NCI-H526 treated with DMSO at 0.1 percent for 48 hours (cell line): ENCODE data around the gene CDKN2D.

ENCODE experiments used
- DNase-seq: peaks from one replicate; lab custom pipeline; 2025; lab: John Stamatoyannopoulos, UW

The CDKN2D gene

GRCh38 chr19:10520652-10521318 lies 48.0 kb downstream of the CDKN2D start:
- no peak for DNase-seq

- no peak for DNase-seq
These were observed 49.4 kb downstream of the CDKN2D start for GRCh38 chr19:10519421-10519820.

- no peak for DNase-seq
These were observed 50.1 kb downstream of the CDKN2D start for GRCh38 chr19:10518444-10519361.

- no peak for DNase-seq
These were observed 50.9 kb downstream of the CDKN2D start for GRCh38 chr19:10517760-10518443.

GRCh38 chr19:10517361-10517759 lies 51.4 kb downstream of the CDKN2D start, which contains the start of gene S1PR5:
S1PR5 (minus strand) TSS chr19:10517447; CDS start chr19:10515011, 2,436 bp downstream.
- DNase-seq = no peak

- no peak for DNase-seq
These were observed 52.0 kb downstream of the CDKN2D start for GRCh38 chr19:10516671-10517286.
